NCI-H128 (cell line): ENCODE results near the gene ARHGEF7.
"Not testable (repeated sequence)": the region's sequence is repeated elsewhere in the genome, so short reads cannot be mapped to it uniquely, and the experiment has no call there.

Source experiments
- DNase-seq: peaks from one replicate; lab custom pipeline; 2025; ENCODE audit not compliant: unreplicated experiment; lab: John Stamatoyannopoulos, UW

Gene ARHGEF7

DNA sequence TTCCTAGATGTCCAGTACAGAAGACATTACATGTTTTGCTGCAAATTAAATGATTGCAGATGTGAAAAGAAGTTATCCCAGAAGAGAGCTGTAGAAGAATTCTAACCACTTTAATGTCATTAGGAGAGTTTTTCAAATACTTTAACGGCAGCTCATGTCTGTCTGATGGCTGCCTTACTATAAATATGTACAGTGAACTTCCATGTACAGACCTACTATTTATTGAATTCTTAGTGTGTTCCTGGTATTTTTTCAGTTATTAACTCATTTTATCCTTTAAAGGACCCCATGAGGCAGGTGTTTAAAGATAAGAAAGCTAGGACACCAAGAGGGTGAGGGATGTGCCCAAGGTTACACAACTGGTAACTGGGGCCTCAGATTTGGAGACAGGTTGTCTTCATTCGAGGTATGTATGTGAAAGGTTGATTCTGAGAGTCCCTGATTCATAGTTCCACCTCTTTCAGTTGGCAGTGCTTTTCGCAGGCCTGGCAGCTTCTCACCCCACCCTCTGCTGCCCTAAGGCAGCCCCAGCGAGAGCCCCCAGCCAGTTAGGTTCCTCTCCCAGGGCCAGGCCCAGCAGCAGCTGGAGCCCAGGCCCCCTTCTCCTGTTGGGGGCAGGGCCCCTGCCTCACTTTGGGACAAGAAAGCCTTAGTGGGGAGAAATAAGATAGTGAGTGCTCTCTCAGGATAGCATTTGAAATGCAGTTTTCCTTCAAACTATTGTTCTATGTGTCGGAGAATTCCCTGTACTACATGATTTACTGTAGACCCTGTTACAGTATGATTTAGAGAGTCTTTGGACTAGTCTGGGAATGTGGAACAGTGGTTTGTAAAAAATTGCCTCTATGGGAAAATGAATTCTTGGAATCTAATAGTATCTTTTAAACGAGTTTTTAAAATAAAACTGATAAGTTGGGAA is 137.6 kb downstream of the ARHGEF7 start:
- no peak for DNase-seq

DNA sequence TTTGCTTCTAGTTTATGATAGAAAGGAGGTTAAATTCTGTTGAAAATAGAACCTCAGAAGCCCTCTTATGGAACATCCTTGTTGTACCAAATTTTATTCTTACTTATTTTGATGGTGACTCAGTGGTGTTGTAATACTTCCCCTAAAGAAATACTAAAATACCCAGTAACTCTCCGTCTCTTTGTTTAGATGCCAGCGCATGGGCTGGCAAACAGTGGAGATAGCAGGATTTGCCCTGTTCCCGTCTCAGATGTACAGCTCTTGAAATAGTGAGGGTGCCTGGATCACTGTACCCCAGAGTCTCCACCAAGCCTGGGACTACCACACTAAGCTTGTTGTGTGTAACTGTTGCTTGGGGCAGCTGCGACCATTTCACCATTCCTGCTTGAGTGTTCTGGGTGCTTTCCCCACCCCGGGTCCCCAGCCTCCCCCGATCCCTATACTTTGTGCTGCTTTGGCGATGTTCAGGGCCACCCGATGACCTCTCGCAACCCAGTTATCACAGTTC is 138.3 kb downstream of the ARHGEF7 start:
- DNase-seq, result no peak

DNA sequence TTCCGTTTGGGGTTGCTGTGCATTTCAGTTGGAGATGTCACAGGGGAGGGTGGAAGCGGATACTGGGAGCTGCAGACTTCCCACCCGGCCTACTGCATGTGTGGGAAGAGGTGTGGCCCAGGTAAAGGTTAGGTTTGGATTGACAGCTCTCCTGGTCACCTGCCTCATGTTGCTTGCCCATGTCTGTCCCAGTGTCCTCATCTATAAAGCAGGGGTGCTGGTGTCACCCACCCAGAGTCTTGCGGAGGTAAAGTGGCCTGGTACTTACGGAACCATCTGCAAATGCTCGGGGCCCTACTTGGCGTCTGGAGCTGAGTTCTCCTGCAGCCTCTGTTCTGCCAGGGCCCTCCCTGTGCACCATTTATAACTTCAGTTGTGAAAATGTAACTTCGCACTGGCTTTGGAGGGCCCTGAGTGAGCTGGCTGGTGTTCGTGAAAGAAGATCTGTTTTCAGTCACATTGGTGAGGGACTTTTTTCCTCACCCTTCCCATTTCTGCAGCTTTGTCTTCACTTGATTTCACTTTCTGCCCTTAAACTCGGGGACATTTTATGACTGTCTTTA is 140.2 kb downstream of the ARHGEF7 start:
- DNase-seq, result no peak

DNA sequence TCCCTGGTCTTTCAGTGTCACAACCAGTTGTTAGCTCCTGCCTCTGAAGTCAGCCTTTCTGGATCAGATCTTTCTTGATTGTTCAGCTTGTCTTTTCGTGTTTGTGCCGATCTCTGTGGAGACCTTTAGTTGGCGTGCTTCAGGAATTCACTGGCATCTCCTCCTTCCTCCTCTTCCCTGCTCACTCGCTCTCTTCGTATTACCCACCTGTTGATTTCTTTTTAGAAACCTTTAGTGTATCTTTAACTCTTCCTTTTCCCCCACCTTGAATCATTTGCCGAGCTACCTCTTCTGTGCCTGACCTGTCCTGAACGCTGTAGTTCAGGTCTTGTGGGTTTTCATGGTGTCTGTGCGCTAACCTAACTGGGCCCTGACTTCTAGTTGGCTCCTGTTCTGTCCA is 141.3 kb downstream of the ARHGEF7 start:
- no peak for DNase-seq

DNA sequence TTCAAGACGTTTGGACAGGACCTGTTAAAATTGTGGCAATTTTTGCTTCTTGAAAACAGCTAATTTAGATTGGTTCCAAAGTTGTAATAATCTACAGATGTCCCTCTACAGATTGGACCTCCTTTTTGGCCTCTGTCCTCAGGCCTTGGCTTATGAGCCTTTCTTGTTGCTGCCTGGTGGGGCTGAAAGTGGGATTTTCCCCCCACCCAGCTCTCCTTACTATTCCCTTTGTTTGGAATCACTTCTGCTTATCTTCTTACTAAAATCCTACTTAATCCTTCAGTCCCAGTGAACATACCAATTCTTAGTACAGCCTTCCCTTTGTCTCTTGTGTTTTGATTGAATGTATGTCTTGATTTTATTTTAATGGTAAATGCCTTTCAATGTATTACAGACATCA is 141.8 kb downstream of the ARHGEF7 start:
- no peak for DNase-seq

DNA sequence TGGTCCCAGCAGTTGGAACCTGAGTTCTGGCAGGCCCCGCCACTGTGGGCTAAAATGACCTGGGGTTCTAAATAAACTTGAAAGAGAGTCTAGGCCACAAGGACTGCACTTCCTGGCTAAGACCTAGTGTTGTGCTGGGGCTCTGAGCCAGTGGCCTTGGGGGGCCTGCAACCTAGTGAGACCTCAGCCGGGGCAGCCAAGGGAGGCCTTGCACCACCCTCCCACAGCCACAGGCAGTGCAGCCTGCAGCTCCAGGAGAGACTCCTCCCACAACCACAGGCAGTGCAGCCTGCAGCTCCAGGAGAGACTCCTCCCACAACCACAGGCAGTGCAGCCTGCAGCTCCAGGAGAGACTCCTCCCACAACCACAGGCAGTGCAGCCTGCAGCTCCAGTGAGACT is 142.8 kb downstream of the ARHGEF7 start:
- DNase-seq, result not testable (repeated sequence)

DNA sequence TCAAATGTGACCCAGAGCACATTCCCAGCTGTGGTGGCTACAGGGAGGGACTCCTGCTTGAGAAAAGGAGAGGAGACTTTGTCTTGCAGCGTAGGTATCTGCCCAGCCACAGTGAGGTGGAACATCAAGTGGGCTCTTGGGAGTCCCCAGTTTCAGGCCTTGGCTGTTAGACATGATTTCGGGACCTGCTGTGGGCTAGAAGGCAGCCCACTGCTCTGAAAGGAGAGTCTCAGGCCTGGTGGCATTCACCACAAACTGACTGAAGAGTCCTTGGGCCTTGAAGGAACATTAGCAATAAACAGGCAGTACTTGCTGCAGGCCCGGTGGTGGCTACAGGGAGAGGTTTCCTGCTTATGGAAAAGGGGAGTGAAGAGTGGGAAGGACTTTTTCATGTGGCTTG is 143.5 kb downstream of the ARHGEF7 start:
- DNase-seq, result no peak

DNA sequence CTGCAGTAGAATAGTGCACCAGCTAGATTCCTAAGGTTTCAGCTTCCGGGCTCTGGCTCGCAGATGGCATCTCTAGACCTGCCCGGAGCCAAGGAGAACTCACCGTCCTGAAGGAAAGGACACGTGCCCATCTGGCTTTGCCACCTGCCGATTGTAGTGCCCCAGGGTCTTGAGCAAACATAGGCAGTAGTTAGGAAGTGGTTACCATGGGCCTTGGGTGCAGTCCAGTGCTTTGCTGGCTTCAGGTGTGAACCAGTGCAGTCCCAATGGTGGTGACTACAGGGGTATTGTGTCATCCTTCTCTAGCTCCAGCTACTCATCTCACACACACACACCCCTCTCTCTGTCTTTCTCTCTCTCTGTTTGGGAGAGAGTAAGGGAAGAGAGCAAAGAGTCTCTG is 143.9 kb downstream of the ARHGEF7 start:
- DNase-seq, result no peak

DNA sequence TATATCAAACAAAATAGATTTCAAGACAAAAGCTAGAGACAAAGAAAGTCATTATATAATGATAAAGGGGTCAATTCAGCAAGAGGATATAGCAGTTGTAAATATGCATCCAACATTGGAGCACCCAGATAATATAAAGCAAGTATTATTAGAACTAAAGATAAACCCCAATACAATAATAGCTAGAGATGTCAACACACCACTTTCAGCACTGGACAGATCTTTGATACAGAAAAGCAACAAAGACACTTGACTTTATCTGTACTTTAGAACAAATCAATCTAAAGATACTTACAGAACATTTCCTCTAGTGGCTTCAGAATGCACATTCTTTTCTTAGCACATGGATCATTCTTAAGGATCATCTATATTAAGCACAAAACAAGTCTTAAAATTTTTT is 146.2 kb downstream of the ARHGEF7 start:
- no peak for DNase-seq

DNA sequence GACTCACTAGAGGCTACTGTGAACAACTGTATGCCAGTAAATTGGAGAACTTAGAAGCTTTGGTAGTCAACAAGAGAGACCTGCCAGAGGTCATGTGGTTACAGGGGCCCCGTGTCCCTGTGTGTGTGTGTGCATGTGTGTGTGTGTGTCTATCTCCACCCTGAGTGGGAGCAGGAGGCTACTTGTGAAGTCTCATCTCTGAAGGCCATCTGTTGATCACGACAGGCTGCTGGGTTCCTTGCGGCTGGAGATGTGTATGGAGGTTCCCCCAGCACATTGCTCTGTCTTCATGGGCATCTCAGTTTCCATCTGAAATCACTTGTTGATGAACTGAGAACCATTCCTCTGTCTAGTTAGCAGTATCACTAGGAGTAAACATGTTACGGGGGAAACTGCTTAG is 147.2 kb downstream of the ARHGEF7 start:
- no peak for DNase-seq

DNA sequence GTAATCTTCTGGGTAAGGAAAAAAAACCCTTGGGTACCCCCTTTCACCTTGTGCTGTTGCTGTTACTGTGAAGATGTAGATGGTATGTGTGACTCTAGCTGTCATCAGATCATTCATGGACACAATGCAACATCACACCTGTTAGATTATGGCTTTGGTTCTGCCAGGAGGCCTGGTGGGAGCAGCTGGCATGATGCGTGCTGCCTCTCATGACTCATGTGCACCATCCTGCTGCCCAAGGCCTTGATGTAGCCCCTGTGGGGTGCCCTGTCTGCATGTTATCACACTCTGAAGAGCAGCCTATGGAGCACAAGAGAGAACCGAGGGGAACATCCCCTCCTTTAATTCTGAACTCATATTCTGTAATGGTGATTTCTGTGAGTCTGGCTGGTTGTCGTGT is 147.6 kb downstream of the ARHGEF7 start:
- DNase-seq, result no peak

DNA sequence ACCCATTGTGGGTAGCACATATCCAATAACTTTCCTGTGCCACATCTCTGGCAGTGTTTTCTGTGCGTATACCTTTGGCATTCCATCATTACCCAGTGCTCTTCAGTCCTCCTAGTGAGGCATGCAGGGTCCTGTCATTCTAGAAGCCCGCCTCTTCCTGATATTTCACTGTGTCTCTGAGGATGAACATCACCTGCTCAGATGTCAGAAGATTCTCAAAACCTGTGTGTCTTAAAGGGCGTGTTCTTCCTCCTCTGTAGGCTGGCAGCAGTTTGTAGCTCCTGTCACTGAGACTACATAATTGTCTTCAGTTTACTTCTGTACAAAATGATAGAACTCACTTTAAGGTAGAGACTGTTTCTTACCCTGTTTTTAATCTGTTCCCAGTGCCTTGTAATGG is 148.5 kb downstream of the ARHGEF7 start:
- DNase-seq, result no peak

DNA sequence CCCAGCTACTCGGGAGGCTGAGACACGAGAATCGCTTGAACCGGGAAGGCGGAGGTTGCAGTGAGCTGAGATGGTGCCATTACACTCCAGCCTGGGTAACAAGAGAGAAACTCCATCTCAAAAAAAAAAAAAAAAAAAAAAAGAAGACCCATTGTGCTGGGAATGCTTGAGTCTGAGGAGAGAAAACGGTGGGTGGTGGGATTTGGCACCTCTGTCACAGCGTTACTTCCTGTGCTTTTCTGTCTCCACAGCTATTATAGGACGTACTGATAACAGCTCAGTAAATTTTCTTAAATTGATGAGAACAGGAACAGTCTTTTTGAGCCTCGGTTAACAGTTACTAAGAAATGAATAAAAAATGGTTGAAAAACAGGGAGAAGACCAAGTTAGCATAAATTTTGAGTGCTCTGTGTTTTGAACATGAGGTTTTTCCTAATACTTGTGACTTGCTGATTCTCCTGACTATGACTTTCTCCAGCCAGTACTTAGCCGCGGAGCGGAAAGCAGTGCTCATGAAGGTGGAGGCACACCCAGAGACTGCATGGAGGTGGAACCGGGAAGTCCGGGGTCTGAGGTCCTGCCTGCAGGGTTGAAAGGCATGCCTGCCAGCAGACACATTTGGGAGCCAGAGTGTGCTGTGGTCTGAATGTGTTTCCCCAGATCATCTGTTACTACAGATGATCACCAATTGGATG is 150.0 kb downstream of the ARHGEF7 start:
- DNase-seq, result no peak

DNA sequence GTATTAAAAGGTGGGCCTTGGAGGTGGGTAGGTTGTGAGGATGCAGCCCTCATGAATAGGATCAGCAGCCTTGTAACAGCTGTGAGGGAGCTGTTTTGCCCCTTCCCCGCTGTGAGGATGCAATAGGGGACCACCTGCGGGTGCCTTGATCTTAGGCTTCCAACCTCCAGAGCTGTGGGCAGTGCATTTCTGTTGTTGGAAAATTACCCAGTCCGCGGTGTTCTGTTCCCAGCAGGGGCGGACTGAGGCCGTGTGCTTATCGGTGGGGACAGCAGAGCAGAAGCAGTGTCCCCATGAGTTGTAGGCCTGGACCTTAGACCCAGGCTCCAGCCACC is 150.6 kb downstream of the ARHGEF7 start:
- DNase-seq, result no peak

DNA sequence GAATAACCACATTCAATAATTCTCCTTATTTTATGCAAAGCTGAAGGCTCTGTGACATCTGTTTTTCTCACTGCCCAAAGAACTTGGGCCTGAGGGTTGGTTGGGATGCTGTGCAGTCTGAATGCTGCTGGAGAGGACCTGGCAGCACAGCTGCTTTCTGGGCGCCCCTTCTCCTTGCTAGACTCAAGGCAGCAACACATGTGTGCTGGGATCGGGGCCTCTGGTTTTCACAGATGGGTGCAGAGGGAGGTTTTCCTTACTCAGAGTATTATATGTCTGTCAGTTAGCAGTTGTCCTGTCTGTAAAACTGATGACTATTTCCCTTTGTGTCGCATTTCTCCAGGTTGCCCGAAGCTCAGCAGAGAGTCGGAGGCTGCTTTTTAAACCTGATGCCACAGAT is 152.1 kb downstream of the ARHGEF7 start:
- DNase-seq, result no peak

DNA sequence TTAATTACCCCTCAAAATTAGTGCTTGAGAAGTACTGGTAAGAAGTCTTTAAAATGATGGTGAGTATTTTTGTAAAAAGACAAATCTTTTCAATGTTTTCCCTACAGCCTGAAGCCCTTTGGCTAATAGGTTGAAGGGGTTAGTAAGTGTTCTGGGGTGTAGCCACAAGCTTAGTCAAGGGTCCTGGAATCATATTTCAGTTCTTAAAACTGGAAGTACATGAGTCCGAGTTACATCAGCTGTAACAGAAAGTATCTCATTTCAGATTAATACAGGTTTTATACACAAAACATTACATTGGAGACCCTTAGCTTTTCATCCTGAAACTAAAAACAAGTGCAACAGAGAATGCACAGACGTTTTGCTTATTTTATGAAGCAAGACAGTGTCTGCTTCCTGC is 152.7 kb downstream of the ARHGEF7 start:
- no peak for DNase-seq

DNA sequence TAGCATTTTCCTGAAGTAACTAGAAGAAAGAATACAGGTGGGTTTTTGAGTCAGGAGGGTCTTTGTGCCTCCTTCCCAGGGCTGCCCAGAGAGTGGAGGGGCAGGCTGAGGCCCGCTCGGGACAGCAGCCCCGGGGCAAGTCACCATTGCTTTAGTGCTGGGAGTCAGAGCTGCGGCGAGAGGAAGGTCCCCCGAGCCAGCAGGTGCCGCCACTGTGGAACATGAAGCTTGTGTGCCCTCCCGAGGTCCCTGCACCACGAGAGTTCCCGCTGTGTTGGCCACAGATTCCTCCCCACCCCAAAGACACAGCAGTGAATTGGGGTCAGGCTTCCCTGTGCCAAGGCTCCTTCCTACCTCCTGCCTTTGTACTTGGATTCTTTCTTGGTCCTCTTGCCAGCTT is 154.4 kb downstream of the ARHGEF7 start:
- DNase-seq, result no peak

DNA sequence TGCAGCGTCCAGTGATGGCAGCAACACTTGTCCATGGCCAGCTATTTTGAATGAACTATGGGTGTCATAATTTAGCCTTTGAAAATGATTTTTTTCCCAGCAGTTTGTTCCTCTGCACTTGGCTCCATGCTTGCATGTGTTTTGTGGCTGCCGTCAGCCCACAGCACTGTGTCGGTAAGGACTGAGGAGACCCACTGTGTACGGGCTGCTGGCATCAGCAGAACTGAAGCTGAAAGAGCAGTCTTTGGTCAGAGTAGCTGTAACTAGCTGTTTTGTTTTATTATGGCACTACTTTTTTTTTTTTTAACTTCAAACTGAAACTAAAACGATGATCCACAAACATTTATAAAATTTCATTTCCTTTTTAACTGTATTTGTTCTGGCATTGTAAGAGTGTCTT is 155.0 kb downstream of the ARHGEF7 start:
- no peak for DNase-seq

DNA sequence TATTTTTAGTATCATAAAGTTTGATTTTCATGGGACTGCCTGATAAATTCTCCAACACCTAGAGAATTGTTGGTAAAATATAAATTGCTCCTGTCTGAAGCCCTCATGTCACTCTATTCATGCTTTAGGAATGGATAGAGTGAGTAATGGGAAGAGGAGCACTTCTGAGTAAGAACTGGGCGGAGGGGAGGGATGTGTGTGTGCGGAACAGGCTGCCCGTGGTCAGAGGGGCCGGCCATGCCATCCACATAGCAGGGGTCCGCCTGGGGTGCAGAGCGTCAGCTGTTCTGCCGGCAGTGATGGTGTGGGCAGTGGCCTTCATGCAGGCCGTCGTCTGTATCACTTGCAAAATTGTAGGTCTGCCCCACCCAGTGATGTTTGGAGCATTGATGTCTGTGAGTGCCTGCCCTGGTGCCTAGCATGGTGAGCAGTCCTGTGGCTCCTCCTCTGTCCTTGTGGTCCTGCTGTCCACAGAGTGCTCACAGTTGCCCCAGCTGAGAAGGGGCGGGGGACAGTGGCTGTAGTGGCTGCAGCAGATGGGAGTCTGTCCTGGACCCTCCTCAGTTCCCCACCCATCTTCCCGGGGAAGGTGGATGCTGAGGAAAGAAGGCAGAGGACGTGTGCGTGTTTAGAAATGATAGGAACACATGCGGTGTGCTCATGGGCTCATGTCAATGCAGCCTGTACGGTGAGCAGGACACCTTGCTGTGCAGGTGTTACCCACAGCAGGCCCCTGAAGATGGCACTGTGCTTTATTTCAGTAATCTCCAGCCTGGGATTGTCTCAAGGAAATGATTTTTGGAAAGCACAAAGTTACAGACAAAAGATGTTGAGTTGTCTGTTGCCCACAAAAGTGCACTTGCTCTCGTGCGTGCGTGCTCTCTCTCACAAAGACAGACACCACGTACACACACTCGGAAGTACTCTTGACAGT is 155.9 kb downstream of the ARHGEF7 start:
- no peak for DNase-seq

DNA sequence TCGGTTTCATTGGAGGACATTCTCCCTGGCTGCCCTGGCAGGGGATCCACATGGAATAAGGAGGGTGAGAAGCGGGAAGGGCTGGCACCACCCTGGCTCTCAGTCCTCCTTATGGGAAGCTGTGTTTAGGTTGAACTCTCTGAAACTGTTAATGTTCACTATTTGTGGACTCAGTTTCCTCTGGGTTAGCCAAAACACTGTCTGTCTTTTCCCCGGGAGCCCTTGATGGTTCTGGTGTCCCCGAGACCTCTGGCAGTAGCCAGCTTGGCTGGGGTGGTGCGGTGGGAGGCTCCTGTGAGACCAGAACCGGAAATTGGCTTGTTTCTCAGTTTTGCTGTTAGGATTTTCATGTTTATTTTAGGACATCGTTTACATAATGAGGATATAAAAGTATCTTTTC is 157.0 kb downstream of the ARHGEF7 start:
- DNase-seq, result no peak

DNA sequence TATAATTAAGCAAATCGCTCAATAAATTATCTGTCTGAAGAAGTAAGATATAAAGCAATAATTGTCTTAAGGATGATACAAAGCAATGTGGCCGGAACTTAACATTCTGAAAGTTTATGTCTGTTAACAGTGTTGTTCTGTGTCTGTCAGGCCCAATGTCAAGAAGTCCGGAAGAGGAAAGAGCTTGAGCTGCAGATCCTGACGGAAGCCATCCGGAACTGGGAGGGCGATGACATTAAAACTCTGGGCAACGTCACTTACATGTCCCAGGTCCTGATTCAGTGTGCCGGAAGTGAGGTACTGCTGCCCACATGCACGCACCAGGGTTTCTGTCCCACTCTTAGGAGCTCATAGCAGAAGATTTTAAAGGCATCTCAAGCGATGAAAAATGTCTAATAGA is 160.3 kb downstream of the ARHGEF7 start:
- no peak for DNase-seq
